ENCODE results near the gene ERP27.

GRCh38 chr12:14937014-14937413, 1.3 kb downstream of the ERP27 start:
- TF ChIP-seq CTCF (IDR thresholded peaks at IDR 0.05), result no peak
- TF ChIP-seq POLR2AphosphoS5 (IDR thresholded peaks at IDR 0.05; ENCODE audit: low read depth, low read length), result no peak
